HG02852 (cell line): ENCODE results near the gene SYT14.
"Not testable (repeated sequence)": the region's sequence is repeated elsewhere in the genome, so short reads cannot be mapped to it uniquely, and the experiment has no call there.

ENCODE experiments used
- ATAC-seq: cut with Tn5 transposase; IDR thresholded peaks from one replicate; pipeline ENCODE4 v1.9.1; 2021; ENCODE audit warnings: mild to moderate bottlenecking, moderate library complexity; ENCODE audit not compliant: unreplicated experiment

The SYT14 gene

DNA sequence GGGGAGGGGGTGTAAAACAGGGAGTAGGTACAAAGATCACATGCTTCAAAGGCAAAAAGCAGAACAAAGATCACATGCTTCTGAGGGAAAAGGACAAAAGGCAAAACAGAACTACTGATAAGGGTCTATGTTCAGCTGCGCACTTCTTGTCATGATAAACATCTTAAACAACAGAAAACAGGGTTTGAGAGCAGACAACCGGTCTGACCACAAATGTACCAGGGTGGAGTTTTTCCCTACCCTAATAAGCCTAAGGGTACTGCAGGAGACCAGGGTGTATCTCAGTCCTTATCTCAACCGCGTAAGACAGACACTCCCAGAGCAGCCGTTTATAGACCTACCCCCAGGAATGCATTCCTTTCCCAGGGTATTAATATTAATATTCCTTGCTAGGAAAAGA, 258.2 kb downstream of the SYT14 start:
- ATAC-seq, result not testable (repeated sequence)

DNA sequence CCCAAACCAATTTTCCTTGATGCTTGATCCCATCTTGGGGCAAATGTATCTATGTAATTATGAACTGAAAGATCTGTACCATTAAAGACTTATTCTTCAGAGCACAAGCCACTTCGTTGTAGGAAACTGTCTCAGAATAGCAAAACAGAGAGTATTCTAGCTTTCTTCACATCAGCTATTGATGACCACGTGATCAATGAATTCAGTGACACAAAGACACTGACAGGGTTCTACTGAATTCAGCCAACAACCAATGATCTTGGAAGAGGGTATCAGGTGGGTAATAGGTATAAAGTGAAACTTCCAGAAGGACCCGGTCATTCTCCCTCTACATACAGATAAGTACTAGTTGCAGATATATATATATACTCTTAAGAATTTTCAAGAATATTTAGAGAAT, 260.8 kb downstream of the SYT14 start:
- ATAC-seq, result no peak

DNA sequence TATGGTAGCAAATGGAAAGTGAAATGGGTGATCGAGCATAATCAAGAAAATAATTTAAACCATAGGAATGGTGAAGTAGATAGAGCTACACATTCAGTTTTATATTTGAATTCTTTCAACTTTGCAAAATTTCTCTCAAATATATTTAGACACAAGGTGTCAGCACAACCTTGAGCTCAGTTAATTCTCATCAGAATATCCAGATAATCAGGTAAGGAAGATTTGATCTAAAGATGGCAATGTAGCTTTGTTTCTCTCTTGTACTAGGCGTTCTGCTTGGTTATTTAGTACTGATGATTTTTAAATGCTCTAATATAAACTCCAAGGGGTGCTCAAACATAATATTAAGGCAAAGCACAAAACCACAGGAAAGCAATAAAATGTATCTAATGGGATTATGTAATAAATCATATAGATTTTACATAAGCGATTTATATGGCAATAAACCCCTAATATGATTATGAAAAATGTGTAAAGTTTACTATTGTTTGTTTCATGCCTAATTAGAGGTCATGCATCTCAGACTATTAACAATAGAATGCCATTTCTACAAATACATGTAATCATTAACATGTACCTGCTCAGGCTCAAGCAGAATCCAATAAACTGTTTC, 262.2 kb downstream of the SYT14 start:
- ATAC-seq, result no peak

DNA sequence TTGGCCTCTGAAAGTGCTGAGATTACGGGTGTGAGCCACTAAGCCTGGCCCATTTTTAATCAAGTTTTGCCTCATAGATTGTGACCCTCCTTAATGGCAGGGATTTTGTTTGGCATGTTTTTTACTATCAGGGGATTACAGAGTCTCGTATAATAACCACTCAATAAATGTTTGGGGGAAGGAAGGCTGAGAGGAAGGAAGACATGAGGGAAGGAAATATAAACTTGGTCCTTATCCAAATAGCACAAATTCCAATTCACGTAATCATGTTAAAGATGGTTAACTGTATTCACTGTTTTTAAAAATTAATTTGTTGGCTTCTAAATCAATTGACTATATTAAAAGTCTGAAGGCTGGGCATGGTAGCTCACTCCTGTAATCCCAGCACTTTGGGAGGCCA, 263.7 kb downstream of the SYT14 start:
- no peak for ATAC-seq

DNA sequence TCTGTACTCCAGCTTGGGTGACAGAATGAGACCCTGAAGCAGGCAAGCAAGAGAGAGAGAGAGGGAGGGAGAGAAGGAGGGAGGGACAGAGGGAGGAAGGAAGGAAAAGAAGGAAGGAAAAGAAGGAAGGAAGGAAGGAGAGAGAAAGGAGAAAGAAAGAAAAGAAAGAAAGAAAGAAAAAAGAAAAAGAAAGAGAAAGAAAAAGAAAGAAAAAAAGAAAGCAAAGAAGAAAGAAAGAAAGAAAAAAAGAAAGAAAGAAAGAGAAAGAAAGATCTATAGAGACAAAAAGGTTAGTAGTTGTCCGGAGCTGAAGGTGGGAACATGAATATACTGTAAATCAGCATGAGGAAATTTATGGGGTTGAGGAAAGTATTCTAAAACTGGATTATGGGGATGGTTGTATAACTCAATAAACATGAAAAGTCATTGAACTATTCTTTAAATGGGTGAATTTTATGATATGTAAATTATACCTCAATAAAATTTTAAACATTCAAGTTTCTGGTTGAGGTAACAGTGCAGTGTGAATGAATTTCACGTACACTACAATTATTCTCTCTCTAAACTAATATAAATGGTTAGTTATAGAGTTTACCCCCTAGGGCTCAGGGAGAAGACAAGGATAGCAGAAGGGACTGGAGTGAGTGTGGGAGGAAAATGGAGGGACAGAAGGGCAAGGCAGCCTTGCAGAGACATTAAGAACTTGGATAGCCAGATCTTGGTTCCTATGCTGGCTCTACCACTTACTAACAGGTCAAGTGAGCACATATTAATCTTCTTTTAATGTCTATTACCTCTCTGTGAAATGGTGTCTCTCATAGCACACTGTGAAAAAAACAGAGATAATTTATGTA, 269.8 kb downstream of the SYT14 start:
- no peak for ATAC-seq

DNA sequence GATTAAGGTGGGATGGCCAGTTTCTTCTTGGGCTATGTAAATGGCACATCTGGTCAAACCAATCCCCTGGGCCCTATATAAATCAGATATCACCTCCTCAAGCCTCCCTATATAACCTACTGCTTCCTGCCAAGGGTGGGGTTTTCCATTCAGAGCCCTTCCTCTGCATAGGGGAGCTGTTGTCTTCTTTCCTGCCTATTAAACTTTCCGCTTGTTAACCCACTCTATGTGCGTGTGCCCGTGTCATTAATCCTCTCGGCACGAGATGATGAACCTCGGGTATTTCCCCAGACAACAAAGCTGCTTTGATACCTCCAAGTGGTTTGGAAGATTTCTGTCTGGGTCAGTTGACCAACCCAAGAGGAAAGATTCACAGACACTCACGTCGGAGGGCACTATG, 275.3 kb downstream of the SYT14 start:
- no peak for ATAC-seq

DNA sequence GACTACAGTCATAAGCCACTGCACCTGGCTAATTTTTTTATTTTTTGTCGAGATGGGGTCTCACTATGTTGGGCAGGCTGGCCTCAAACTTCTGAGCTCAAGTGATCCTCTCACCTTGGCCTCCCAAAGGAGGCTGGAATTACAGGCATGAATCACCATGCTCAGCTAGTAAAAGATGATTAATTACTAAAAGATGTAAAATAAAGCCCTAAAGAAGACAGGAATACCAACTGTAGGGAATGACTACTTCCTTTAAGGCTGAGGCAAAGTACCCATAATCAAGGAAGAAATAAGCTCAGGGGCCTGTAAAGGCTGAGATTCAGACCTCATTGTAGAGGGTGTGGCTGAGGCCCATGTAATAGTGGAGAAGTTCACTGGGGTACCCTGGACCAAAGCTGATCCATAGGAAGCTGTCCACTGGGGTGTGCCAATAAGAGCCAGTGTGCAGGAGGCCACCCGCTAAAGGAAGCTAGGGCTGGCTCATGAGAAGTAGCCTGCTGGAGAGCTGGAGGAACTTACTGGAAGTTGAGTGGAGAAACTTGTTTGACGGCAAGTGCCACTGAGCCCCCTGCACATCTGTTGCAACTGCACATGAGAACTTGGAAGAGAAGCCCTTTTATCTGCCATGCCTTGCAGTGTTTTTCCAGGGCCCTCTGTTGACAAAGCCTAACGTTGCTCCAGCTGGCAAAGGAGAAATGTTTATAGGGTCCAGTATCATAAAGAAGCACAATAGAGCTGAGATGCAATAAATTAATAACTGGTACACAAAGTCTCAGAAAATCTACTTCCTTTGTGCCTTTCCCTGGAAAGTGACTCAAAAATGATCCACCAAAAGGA, 276.8 kb downstream of the SYT14 start:
- no peak for ATAC-seq

DNA sequence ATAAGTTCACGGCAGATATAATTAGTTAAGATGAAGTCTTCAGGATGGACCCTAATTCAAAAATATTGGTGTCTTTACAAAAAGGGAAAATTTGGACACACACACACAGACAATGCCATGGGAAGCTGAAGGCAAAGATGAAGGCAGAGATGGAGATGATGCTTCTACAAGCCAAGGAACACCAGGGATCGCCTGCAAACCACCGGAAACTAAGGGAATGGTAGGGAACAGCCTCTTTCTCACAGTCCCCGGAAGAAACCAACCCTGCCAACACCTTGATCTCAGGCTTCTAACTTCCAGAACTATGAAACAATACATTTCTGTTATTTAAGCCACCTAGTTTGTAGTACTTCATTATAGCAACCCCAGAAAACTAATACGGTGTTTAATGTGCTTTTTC, 279.5 kb downstream of the SYT14 start:
- no peak for ATAC-seq

DNA sequence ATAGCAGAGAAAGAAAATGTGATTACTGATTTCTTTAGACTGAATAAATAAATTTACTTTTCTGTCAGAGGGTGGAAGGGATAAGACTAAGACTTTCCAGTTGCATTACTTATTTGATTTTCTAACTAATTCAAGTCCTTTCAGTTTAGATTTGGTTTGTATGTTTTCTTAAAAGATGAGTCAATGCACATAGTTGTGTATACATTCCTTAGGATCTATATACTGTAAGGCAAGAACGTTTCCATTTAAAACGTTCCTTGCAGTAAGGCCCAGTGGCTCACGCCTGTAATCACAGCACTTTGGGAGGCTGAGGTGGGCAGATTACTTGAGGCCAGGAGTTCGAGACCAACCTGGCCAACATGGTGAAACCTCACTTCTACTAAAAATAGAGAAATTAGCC, 280.0 kb downstream of the SYT14 start:
- no peak for ATAC-seq
